Endodermal cell (in vitro differentiated cells): ENCODE data around the gene THSD7B. TPM values are rescaled to one million over a fixed set of nuclear protein-coding genes. Genes with fewer than 3 reads are reported as not detected.

ENCODE experiments used
- DNase-seq: peaks from one replicate; pipeline ENCODE4 v3.0.0-alpha.2; 2017
- H3K27ac ChIP-seq: 2 replicates; pipeline ENCODE4 v1.5.1; 2013; ENCODE audit warnings: mild to moderate bottlenecking, low read depth, low read length, moderate library complexity
- H3K27me3 ChIP-seq: 2 replicates; pipeline ENCODE4 v1.6.1; 2013; ENCODE audit warnings: mild to moderate bottlenecking, low read length, moderate library complexity; ENCODE audit not compliant: insufficient read depth, control insufficient read depth, poor library complexity, severe bottlenecking
- H3K36me3 ChIP-seq: 2 replicates; pipeline ENCODE4 v1.7.0; 2013; ENCODE audit warnings: mild to moderate bottlenecking, low read length, moderate library complexity; ENCODE audit not compliant: control insufficient read depth, insufficient read depth
- H3K4me1 ChIP-seq: one replicate; pipeline ENCODE4 v1.7.0; 2013; ENCODE audit warnings: low read length; ENCODE audit not compliant: control insufficient read depth, insufficient read depth
- H3K4me3 ChIP-seq: 2 replicates; pipeline ENCODE4 v1.5.1; 2013; ENCODE audit warnings: mild to moderate bottlenecking, low read length, moderate library complexity
- H3K9ac ChIP-seq: 2 replicates; pipeline ENCODE4 v1.6.1; 2013; ENCODE audit warnings: mild to moderate bottlenecking, low read length, moderate library complexity; ENCODE audit not compliant: poor library complexity, severe bottlenecking; ENCODE audit errors: extremely low read depth
- H3K9me3 ChIP-seq: 2 replicates; pipeline ENCODE4 v1.6.1; 2013; ENCODE audit warnings: mild to moderate bottlenecking, low read length, moderate library complexity; ENCODE audit not compliant: control insufficient read depth
- H3K27ac Mint-ChIP-seq: 2 replicates; pipeline ENCODE4 v1.8.0; 2020; ENCODE audit warnings: mixed read lengths
- H3K27me3 Mint-ChIP-seq: 2 replicates; pipeline ENCODE4 v1.8.0; 2021; ENCODE audit warnings: mild to moderate bottlenecking, mixed read lengths; ENCODE audit not compliant: insufficient read depth
- H3K36me3 Mint-ChIP-seq: 2 replicates; pipeline ENCODE4 v1.8.0; 2020; ENCODE audit warnings: low read depth, mixed read lengths
- H3K4me1 Mint-ChIP-seq: 2 replicates; pipeline ENCODE4 v1.8.0; 2020; ENCODE audit warnings: mixed read lengths
- H3K4me3 Mint-ChIP-seq: 2 replicates; pipeline ENCODE4 v1.8.0; 2020; ENCODE audit warnings: mild to moderate bottlenecking, moderate library complexity, mixed read lengths
- H3K9me3 Mint-ChIP-seq: 2 replicates; pipeline ENCODE4 v1.8.0; 2020; ENCODE audit warnings: mild to moderate bottlenecking, mixed read lengths
- CTCF ChIP-seq: fragments of 200-600 bp; sonication (generic); conservative IDR thresholded peaks from 2 replicates; pipeline ENCODE4 v1.5.0; 2021; ENCODE audit warnings: antibody characterized with exemption, mild to moderate bottlenecking
- WGBS, 2 experiments: methylation state at CpG; one replicate each; pipeline versions ENCODE4 v1.1.5 to v1.1.7; 2013; ENCODE audit warnings: missing lambda C conversion rate in 2 of 2, mixed read lengths in 1 of 2; ENCODE audit not compliant: insufficient coverage in 1 of 2, insufficient read length in 1 of 2; 5-methylcytosine and 5-hydroxymethylcytosine counted together
- total RNA-seq, 2 donors: library from RNA; stranded (reverse); fragmentation: NEBNext Ultra II Directional in 1 of 2; extraction: Animal tissue kit (Norgen Biotek cat#: 25700) in 1 of 2; gene quantifications; 2 replicates in 1 of 2; 3 replicates in 1 of 2; pipeline ENCODE4 v1.2.1, GENCODE V29; 2021

THSD7B gene
- total RNA-seq, 2 donors from 2014 or later, result 1.8 to 2.6 TPM

GRCh38 chr2:137002896-137003295, 237.6 kb downstream of the THSD7B start:
- H3K9ac ChIP-seq, result no peak overlapping the region
- no peaks in the 10 kb centered on the region for H3K27me3 ChIP-seq
- H3K27me3 Mint-ChIP-seq, result no peaks in the 10 kb centered on the region
- no peak for DNase-seq
- peaks cover 28% of the 10 kb centered on the region for H3K4me1 Mint-ChIP-seq
- H3K9me3 ChIP-seq, result no peaks in the 10 kb centered on the region
- H3K27ac Mint-ChIP-seq, result no peak overlapping the region
- peaks cover 8% of the 10 kb centered on the region for H3K4me1 ChIP-seq
- no peak overlapping the region for H3K4me3 Mint-ChIP-seq
- H3K4me3 ChIP-seq, result peak overlapping the region; percentile 21
- H3K27ac ChIP-seq, result no peak overlapping the region
- WGBS, 2 experiments, result 83 to 97% methylated on average over 1 of the region's 1 CpG
- no peak for TF ChIP-seq CTCF
- H3K9me3 Mint-ChIP-seq, result no peaks in the 10 kb centered on the region
- H3K36me3 Mint-ChIP-seq, result no peaks in the 10 kb centered on the region
- H3K36me3 ChIP-seq, result no peaks in the 10 kb centered on the region

- H3K9me3 ChIP-seq, result no peaks in the 10 kb centered on the region
- no peak for TF ChIP-seq CTCF
- WGBS, 2 experiments, result 91 to 92% methylated on average over 1 to 2 of the region's 2 CpGs
- Mint-ChIP-seq H3K9me3 (no peaks in the 10 kb centered on the region), H3K4me3 (no peak overlapping the region), H3K27me3 (no peaks in the 10 kb centered on the region), H3K4me1 (peaks cover 25% of the 10 kb centered on the region), H3K27ac (no peak overlapping the region), H3K36me3 (no peaks in the 10 kb centered on the region)
- H3K36me3 ChIP-seq, result no peaks in the 10 kb centered on the region
- DNase-seq, result no peak
- H3K27me3 ChIP-seq, result no peaks in the 10 kb centered on the region
- no peak overlapping the region for H3K4me3 ChIP-seq
- no peak overlapping the region for H3K9ac ChIP-seq
- no peak overlapping the region for H3K27ac ChIP-seq
- peaks cover 8% of the 10 kb centered on the region for H3K4me1 ChIP-seq
Measured at GRCh38 chr2:137005210-137005609, 239.9 kb downstream of the THSD7B start.

DNA sequence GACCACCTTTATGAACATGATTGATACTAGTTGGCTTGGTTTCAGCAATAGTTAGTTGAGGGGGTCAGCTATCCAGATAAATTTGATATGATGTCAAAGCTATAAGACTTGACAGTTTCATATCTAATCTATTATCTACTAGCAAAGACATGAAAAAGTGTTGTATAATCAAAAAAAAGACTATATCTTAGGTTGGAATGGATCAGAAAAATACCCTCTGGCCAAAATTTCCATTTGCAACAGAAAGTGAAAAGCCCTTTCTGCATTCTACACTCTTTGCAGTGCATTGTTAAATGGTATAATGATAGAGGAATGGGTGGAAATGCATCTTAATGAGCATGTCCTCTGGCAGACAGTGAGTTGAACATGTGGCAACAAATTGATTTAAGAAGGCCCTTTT, 242.6 kb downstream of the THSD7B start:
- H3K4me1 ChIP-seq, result peaks cover 7% of the 10 kb centered on the region
- H3K9me3 Mint-ChIP-seq, result no peaks in the 10 kb centered on the region
- no peak overlapping the region for H3K27ac Mint-ChIP-seq
- H3K27me3 ChIP-seq, result no peaks in the 10 kb centered on the region
- H3K9me3 ChIP-seq, result no peaks in the 10 kb centered on the region
- H3K36me3 ChIP-seq, result no peaks in the 10 kb centered on the region
- no peak overlapping the region for H3K4me3 Mint-ChIP-seq
- H3K4me1 Mint-ChIP-seq, result peaks cover 19% of the 10 kb centered on the region
- no peak overlapping the region for H3K9ac ChIP-seq
- DNase-seq, result no peak
- no peaks in the 10 kb centered on the region for H3K36me3 Mint-ChIP-seq
- no peak for TF ChIP-seq CTCF
- no peak overlapping the region for H3K4me3 ChIP-seq
- H3K27ac ChIP-seq, result no peak overlapping the region
- H3K27me3 Mint-ChIP-seq, result no peaks in the 10 kb centered on the region
